Chondrocyte (in vitro differentiated cells): ENCODE measurements around the gene TPI1. TPM values are rescaled to one million over a fixed set of nuclear protein-coding genes. Genes with fewer than 3 reads are reported as not detected.

ENCODE experiments used
- DNase-seq: peaks from one replicate; pipeline ENCODE4 v3.0.0; 2021; ENCODE audit warnings: mixed read lengths, low spot score
- H3K27ac Mint-ChIP-seq: one replicate; pipeline ENCODE4 v1.8.0; 2021; ENCODE audit warnings: mild to moderate bottlenecking, moderate library complexity, mixed read lengths; ENCODE audit not compliant: unreplicated experiment
- H3K27me3 Mint-ChIP-seq: 2 replicates; pipeline ENCODE4 v1.8.0; 2021; ENCODE audit warnings: low read depth, mixed read lengths
- H3K36me3 Mint-ChIP-seq: 2 replicates; pipeline ENCODE4 v1.8.0; 2021; ENCODE audit warnings: low read depth, mixed read lengths
- H3K4me1 Mint-ChIP-seq: 2 replicates; pipeline ENCODE4 v1.8.0; 2021; ENCODE audit warnings: low read depth, mild to moderate bottlenecking, mixed read lengths
- H3K4me3 Mint-ChIP-seq: one replicate; pipeline ENCODE4 v1.8.0; 2021; ENCODE audit warnings: mild to moderate bottlenecking, moderate library complexity, mixed read lengths; ENCODE audit not compliant: unreplicated experiment
- H3K9me3 Mint-ChIP-seq: 2 replicates; pipeline ENCODE4 v1.8.0; 2021; ENCODE audit warnings: low read depth, mixed read lengths
- total RNA-seq: library from RNA; stranded (reverse); gene quantifications from 3 replicates; pipeline ENCODE4 v1.2.1, GENCODE V29; 2021
- TF ChIP-seq, protein P1 (sequence below): fragments of 200-600 bp; sonication (generic); IDR thresholded peaks from 2 replicates; pipeline ENCODE4 v1.5.0; 2021; ENCODE audit warnings: antibody characterized with exemption, mild to moderate bottlenecking, moderate library complexity

Gene TPI1
- total RNA-seq, 1 donor from 2014 or later, result 551 TPM

DNA sequence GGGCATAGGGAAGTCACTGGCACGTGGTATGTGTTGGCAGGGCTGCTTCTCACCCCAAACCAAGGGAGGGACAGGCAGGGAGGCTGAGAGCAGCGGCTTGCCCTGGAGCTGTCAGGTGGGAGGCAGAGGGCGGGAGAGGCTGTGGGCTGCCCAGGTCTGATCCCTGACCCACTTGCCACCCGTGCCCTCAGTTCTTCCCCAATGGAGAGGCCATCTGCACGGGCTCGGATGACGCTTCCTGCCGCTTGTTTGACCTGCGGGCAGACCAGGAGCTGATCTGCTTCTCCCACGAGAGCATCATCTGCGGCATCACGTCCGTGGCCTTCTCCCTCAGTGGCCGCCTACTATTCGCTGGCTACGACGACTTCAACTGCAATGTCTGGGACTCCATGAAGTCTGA lies 21.9 kb upstream of the TPI1 start:
- Mint-ChIP-seq H3K36me3 (peaks cover 35% of the 10 kb centered on the region), H3K27ac (no peak overlapping the region), H3K27me3 (no peaks in the 10 kb centered on the region), H3K4me1 (peaks cover 9% of the 10 kb centered on the region), H3K9me3 (no peaks in the 10 kb centered on the region), H3K4me3 (no peak overlapping the region)
- no peak for DNase-seq
- TF ChIP-seq, protein P1, sequence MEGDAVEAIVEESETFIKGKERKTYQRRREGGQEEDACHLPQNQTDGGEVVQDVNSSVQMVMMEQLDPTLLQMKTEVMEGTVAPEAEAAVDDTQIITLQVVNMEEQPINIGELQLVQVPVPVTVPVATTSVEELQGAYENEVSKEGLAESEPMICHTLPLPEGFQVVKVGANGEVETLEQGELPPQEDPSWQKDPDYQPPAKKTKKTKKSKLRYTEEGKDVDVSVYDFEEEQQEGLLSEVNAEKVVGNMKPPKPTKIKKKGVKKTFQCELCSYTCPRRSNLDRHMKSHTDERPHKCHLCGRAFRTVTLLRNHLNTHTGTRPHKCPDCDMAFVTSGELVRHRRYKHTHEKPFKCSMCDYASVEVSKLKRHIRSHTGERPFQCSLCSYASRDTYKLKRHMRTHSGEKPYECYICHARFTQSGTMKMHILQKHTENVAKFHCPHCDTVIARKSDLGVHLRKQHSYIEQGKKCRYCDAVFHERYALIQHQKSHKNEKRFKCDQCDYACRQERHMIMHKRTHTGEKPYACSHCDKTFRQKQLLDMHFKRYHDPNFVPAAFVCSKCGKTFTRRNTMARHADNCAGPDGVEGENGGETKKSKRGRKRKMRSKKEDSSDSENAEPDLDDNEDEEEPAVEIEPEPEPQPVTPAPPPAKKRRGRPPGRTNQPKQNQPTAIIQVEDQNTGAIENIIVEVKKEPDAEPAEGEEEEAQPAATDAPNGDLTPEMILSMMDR, result no peak

DNA sequence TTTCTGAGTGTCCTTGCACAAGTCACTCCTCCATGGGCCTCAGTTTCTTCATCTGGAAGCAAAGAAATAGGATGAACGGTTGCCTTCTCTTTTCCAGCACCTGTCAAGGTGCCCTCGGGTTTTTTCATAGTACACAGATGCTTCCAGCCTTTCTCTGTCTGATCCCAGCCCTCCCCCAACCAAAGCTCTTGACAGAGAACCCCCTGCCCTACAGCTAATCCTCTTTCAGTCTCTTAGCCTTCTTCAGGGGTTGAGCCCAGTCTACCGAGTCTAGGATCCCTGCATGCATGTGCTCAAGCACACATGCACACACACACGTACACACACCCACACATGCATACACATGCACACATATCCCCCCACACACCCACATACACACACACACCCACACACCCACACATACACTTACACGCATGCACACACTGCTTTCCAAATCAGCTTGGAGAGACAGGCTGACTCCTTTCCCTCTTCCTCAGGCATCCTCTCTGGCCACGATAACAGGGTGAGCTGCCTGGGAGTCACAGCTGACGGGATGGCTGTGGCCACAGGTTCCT lies 20.9 kb upstream of the TPI1 start:
- TF ChIP-seq, protein P1, result no peak
- Mint-ChIP-seq H3K27me3 (no peaks in the 10 kb centered on the region), H3K4me1 (peaks cover 17% of the 10 kb centered on the region), H3K9me3 (no peaks in the 10 kb centered on the region), H3K27ac (no peak overlapping the region), H3K36me3 (peaks cover 35% of the 10 kb centered on the region), H3K4me3 (no peak overlapping the region)
- DNase-seq, result no peak

DNA sequence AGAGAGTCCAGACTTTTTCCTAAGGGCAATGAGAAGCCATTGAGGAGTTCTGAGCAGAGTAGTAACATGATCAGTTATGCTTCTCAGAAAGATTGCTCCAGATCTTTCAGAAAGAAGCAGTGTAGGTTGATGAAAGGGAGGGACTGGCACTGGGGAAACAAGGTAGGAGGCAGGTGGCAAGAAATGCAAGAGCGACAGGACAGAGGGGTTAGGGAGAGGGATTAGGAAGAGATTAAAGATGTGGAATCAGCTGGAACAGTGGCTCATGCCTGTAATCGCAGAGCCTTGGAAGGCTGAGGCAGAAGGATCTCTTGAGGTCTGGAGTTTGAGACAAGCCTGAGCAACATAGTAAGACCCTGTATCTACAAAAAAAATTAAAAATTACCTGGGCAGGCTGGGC lies 19.7 kb upstream of the TPI1 start:
- Mint-ChIP-seq H3K4me3 (no peak overlapping the region), H3K27me3 (no peaks in the 10 kb centered on the region), H3K36me3 (peaks cover 34% of the 10 kb centered on the region), H3K4me1 (peaks cover 18% of the 10 kb centered on the region), H3K9me3 (no peaks in the 10 kb centered on the region), H3K27ac (no peak overlapping the region)
- TF ChIP-seq, protein P1, result no peak
- DNase-seq, result no peak

DNA sequence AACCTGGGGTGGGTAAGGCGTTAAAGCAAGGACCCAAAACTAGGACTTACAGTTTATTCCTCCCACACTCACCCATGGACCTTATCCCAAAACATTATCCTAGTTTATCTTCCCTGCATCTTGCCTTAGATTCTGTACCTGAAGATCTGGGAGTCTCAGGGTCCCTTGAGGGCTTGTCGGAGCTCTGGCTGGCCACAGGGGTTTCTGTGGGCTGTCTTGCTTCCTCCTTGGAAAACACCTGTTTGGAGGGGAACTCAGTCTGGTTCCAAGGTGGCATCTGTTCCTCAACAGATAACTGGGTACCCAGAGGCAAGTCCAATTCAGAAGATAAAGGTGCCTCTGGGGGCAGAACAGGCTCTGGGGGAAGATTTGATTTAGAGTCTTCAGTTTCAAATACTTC lies 17.9 kb upstream of the TPI1 start:
- peak overlapping the region; percentile 13 for H3K27ac Mint-ChIP-seq
- H3K4me1 Mint-ChIP-seq, result peaks cover 33% of the 10 kb centered on the region
- no peak for DNase-seq
- peaks cover 26% of the 10 kb centered on the region for H3K36me3 Mint-ChIP-seq
- no peaks in the 10 kb centered on the region for H3K27me3 Mint-ChIP-seq
- H3K4me3 Mint-ChIP-seq, result peak overlapping the region; percentile 1
- no peaks in the 10 kb centered on the region for H3K9me3 Mint-ChIP-seq
- TF ChIP-seq, protein P1, result no peak

DNA sequence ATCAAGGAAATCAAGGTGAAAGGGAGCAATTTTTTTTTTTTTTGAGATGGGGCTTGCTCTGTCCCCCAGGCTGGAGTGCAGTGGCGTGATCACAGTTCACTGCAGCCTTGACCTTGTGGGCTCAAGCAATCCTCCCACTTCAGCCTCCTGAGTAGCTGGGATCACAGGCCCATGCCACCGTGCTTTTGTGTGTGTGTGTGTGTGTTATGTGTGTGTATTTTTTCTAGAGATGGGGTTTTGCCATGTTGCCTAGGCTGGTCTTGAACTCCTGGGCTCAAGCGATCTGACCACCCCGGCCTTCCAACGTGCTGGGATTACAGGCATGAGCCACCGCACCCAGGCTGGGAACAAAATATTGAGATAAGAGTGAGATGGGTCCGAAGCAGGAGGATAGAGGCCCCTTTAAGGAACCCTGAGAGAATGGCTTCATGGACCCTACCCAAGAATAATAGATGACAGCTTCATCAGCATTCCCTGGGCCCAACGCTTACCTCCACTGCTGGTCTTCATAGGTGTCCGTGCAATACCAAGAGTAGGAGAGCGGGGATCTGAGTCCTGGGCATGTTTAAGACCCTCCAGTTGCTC lies 17.3 kb upstream of the TPI1 start:
- TF ChIP-seq, protein P1, result no peak
- Mint-ChIP-seq H3K36me3 (peaks cover 21% of the 10 kb centered on the region), H3K4me1 (peaks cover 37% of the 10 kb centered on the region)

More for the DNA sequence above, 17.3 kb upstream of the TPI1 start:
- Mint-ChIP-seq H3K27ac (peak overlapping the region; percentile 78), H3K27me3 (no peaks in the 10 kb centered on the region), H3K4me3 (peak overlapping the region; percentile 94), H3K9me3 (no peaks in the 10 kb centered on the region)
- DNase-seq, result no peak
